T-helper 17 cell (primary cell): Measurements from ENCODE around the gene PRRC2B. TPM values are rescaled to one million over a fixed set of nuclear protein-coding genes. Genes with fewer than 3 reads are reported as not detected.
"Not testable (repeated sequence)": the region's sequence is repeated elsewhere in the genome, so short reads cannot be mapped to it uniquely, and the experiment has no call there.

Experiments
- ATAC-seq: fragments of 150-1000 bp; cut with Tn5 transposase; 2 replicates; pipeline ENCODE4 v1.10.0; 2021; ENCODE audit warnings: mild to moderate bottlenecking, moderate library complexity
- DNase-seq, 3 donors: peaks; one replicate each; pipeline versions ENCODE4 v3.0.0 to v3.0.0-alpha.2; 2020 to 2021
- H3K9me3 ChIP-seq: one replicate; pipeline ENCODE4 v1.7.0; 2013; ENCODE audit warnings: low read length, mild to moderate bottlenecking; ENCODE audit not compliant: control insufficient read depth, poor library complexity, severe bottlenecking
- H3K27ac Mint-ChIP-seq: one replicate; pipeline ENCODE4 v1.8.0; 2022; ENCODE audit warnings: mild to moderate bottlenecking, moderate library complexity, mixed read lengths
- H3K27me3 Mint-ChIP-seq: one replicate; pipeline ENCODE4 v1.8.0; 2022; ENCODE audit warnings: mixed read lengths
- H3K36me3 Mint-ChIP-seq: one replicate; pipeline ENCODE4 v1.8.0; 2022; ENCODE audit warnings: low read depth, mixed read lengths
- H3K4me1 Mint-ChIP-seq: one replicate; pipeline ENCODE4 v1.8.0; 2022; ENCODE audit warnings: mild to moderate bottlenecking, mixed read lengths
- H3K4me3 Mint-ChIP-seq: one replicate; pipeline ENCODE4 v1.8.0; 2022; ENCODE audit warnings: mild to moderate bottlenecking, moderate library complexity, mixed read lengths
- total RNA-seq, 4 donors: library from RNA in 2 of 4; stranded (reverse) in 2 of 4; gene quantifications; one replicate each; pipeline ENCODE4 v1.2.3 and lab custom pipeline; 2022 to 2026

Gene PRRC2B
- total RNA-seq, 2 donors from 2014 or later: 193 to 241 TPM

DNA sequence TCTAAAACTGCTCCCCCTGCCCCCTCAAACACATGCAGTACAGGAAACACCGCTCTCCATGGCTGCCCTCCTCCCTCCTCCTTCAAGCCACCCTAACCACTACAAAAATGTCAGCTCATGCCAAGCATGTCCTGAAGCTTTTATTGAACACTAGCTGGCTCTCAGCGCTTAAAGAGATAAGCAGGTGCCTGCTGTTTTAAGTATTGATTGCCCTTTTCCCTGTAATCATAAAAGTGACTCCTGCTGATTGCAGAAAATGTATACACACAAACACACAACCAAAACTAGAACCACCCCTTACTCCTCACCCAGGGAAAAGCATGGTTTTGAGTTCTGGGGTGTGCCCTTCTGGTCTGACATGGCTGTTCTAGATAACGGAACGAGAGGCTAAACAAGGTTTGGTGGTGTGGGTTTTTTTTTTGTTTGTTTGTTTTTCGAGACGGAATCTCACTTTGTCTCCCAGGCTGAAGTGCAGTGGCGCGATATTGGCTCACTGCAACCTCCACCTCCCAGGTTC, 140.9 kb downstream of the PRRC2B start:
- no peak overlapping the region for H3K27ac Mint-ChIP-seq
- ATAC-seq: peak; percentile 23
- H3K27me3 Mint-ChIP-seq: no peaks in the 10 kb centered on the region

DNA sequence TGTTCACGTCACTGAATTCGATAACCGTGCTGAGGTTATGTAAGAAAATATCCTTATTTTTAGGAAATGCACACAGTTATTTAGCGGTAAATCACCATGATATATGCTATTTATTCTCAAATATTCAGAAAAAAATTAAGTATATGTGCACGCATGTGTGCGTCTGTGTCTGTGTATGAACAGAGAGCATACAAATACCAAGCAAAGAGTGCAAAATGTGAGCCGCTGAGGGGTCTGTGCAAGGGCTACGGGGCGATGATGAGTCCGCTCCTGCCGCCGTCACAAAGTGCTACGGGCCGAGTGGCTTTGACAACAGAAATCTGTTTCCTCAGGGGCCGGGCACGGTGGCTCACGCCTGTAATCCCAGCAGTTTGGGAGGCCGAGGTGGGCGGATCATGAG, 144.1 kb downstream of the PRRC2B start:
- Mint-ChIP-seq H3K27me3 (no peaks in the 10 kb centered on the region), H3K4me1 (peaks cover 15% of the 10 kb centered on the region), H3K4me3 (no peak overlapping the region), H3K27ac (no peak overlapping the region), H3K36me3 (no peaks in the 10 kb centered on the region)
- ATAC-seq: no peak
- H3K9me3 ChIP-seq: no peaks in the 10 kb centered on the region
- no peak for DNase-seq

More for the DNA sequence above, 140.9 kb downstream of the PRRC2B start:
- DNase-seq: no peak
- H3K9me3 ChIP-seq: no peaks in the 10 kb centered on the region
- Mint-ChIP-seq H3K4me1 (peaks cover 11% of the 10 kb centered on the region), H3K36me3 (no peaks in the 10 kb centered on the region), H3K4me3 (peak overlapping the region; percentile 57)

DNA sequence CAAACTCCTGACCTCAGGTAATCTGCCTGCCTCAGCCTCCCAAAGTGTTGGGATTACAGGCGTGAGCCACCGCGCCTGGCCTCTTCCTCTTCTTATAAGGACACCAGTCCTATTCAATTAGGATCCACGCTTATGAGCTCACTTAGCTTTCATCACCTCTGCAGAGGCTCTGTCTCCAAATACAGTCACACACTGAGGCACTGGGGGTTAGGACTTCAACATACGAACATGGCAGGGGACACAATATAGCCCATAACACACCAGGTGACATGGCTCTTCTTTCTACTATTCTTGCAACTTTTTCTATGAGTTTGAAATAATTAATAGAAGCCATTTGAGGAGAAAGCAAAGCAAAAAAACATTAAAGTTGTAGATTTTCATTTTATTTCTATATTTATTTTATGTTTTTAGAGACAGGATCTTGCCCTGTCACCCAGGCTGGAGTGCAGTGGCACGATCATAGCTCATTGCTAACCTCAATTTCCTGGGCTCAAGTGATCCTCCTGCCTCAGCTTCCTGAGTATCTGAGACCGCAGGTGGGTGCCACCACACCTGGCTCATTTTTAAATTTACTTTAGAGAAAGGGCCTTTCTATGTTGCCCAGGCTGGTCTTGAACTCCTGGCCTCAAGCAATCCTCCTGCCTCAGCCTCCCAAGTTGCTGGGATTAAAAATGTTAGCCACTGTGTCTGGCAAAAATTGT, 145.5 kb downstream of the PRRC2B start:
- Mint-ChIP-seq H3K27ac (peak overlapping the region; percentile 84), H3K27me3 (no peaks in the 10 kb centered on the region), H3K36me3 (no peaks in the 10 kb centered on the region), H3K4me3 (peak overlapping the region; percentile 66), H3K4me1 (peaks cover 15% of the 10 kb centered on the region)
- H3K9me3 ChIP-seq: peaks cover 7% of the 10 kb centered on the region
- DNase-seq: no peak
- peak; percentile 87 for ATAC-seq

DNA sequence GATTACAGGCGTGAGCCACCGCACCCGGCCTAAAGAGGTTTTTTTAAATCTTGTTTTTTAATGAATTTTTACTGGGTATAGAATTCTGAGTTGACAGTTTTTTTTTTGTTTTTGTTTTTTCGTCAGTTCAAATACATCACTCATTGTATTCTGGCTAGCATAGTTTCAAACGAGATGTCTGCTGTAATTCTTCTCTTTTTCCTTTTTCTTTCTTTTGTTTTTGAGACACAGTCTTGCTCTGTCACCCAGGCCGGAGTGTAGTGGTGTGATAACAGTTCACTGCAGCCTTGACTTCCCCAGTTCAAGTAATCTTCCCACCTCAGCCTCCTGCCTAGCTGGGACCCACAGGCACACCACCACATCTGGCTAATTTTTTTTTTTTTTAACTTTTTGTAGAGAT, 149.3 kb downstream of the PRRC2B start:
- no peak overlapping the region for H3K27ac Mint-ChIP-seq
- peaks cover 13% of the 10 kb centered on the region for H3K27me3 Mint-ChIP-seq
- no peak overlapping the region for H3K4me3 Mint-ChIP-seq
- DNase-seq: no peak
- peaks cover 15% of the 10 kb centered on the region for H3K4me1 Mint-ChIP-seq
- ATAC-seq: no peak
- H3K36me3 Mint-ChIP-seq: peaks cover 7% of the 10 kb centered on the region
- H3K9me3 ChIP-seq: peaks cover 7% of the 10 kb centered on the region

DNA sequence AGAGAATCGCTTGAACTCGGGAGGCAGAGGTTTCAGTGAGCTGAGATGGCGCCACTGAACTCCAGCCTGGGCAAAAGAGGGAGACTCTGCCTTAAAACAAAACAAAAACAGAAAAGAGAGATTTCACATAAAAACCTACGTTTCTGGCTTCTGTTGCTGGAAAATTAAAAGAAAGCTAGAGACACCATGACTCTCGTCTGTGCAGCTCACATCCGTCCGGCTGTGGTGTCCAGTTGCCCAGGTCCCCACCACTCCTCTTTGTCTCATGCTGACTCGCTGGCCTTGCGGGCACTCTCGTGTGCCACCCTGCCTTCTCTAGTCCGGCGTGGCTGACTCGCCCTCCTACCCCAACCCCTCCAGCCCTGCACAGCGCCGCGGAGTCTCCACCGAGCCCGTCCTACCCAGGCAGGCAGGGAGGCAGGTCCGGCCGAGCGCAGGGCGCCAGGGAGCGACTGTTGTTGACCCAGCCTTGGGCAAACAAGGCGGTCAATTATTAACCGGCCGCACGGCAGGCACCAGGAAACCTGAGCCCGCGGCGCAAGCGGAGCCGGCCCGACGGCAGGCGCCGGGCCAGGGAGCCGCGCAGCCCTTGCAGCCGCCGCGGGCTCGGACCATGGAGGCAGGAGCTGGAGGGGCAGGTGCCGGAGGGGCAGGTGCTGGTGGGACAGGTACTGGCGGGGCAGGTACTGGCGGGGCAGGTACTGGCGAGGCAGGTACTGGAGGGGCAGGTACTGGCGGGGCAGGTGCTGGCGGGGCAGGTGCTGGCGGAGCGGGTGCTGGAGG, 151.3 kb downstream of the PRRC2B start, which contains the start of gene PRRT1B:
PRRT1B (plus strand) TSS at position 521 of the 783 bp plus-strand sequence; CDS start at position 614, 93 bp downstream.
- H3K27ac Mint-ChIP-seq: no peak within 1 kb of the TSS
- H3K27me3 Mint-ChIP-seq: peaks cover 33% of the 10 kb centered on the region
- peak within 1 kb of the TSS; percentile 77 for H3K4me3 Mint-ChIP-seq

DNA sequence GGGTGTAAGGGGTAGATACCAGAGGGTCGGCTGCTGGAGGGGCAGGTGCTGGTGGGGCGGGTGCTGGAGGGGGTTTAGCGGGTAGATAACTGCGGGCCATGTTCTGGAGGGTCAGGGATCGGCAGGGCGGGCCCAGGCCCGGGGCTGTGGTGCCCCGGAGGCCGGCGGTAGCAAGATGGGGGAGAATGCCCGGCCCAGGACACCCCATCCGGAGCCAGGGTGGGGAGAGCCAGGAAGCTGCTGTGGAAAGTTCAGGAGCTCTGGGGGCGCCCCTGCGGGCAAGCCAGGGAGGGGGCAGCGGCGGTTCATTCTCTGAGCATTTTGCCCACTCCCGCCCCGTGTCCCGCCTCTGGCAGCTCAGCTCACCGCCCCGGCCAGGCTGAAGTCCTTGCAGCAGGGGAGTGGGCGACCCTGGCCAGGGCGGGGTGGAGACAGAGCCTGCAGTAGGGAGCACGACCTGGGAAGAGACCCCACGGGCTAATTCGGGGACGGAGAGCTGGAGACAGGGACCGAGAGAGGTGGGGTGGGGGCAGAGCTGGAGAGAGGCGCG, 152.0 kb downstream of the PRRC2B start:
- Mint-ChIP-seq H3K4me3 (peak overlapping the region; percentile 77), H3K27me3 (peaks cover 40% of the 10 kb centered on the region), H3K27ac (no peak overlapping the region), H3K36me3 (peaks cover 13% of the 10 kb centered on the region), H3K4me1 (peaks cover 6% of the 10 kb centered on the region)
- no peak for DNase-seq
- peaks cover 7% of the 10 kb centered on the region for H3K9me3 ChIP-seq
- ATAC-seq: peak; percentile 8

More for the DNA sequence above, 151.3 kb downstream of the PRRC2B start, which contains the start of gene PRRT1B:
- ATAC-seq (no peak), DNase-seq (no peak)
- H3K36me3 Mint-ChIP-seq: peaks cover 9% of the 10 kb centered on the region
- H3K4me1 Mint-ChIP-seq: peaks cover 9% of the 10 kb centered on the region
- peaks cover 7% of the 10 kb centered on the region for H3K9me3 ChIP-seq

DNA sequence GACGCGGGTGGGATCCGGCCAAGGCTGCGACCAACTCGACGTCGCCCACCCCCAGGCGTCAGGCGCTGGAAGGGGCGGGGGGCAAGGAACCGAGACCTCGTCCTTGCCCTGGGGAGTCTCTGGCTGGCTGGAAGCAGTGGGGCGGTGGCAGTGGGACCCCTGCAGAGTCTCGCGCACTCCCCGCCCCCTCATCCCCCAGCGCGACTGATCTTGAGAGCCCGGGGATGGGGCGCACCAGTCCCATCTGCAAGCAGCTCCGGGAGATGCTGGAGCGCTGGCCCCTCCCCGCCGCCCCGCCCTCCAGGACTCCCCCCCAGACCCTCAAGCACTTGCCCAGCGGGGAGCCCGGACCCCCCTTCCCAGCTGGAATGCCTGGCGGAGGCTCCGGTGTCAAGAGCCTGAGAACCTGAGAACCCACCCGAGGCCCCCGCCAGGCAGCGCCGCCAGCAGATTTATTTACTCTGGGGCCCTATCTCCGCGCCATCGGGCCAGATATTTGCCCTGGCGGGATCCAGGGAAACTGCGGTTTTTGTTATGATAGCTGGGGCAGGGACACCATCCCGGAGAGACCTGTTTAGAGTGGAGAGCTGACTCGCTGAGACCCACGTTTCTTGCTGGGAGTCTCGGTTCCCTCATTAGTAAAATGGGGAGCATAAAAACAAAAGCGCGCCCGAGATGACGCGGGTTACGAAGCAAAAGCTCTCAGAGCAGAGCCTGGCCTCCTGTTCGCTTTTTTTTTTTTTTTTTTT, 152.6 kb downstream of the PRRC2B start:
- H3K9me3 ChIP-seq: peaks cover 7% of the 10 kb centered on the region
- H3K36me3 Mint-ChIP-seq: peaks cover 15% of the 10 kb centered on the region
- H3K4me3 Mint-ChIP-seq: peak overlapping the region; percentile 77
- no peak overlapping the region for H3K27ac Mint-ChIP-seq
- peaks cover 6% of the 10 kb centered on the region for H3K4me1 Mint-ChIP-seq
- no peak for DNase-seq
- peak; percentile 59 for ATAC-seq
- peaks cover 46% of the 10 kb centered on the region for H3K27me3 Mint-ChIP-seq

DNA sequence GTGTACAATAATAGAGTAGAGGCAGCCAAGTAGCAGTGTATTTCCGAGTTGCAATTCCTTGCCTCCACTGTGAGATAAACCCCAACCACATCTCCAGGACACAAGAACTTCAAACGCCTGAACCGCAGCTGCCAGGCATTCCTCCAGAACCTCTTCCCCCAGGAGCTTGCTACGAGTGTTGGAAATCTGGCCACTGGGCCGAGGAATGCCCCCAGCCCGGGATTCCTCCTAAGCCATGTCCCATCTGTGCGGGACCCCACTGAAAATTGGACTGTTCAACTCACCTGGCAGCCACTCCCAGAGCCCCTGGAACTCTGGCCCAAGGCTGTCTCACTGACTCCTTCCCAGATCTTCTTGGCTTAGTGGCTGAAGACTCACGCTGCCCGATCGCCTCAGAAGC, 155.3 kb downstream of the PRRC2B start:
- peaks cover 12% of the 10 kb centered on the region for H3K4me1 Mint-ChIP-seq
- ATAC-seq, H3K27ac Mint-ChIP-seq, DNase-seq, H3K9me3 ChIP-seq: not testable (repeated sequence)
- H3K4me3 Mint-ChIP-seq: peak overlapping the region; percentile 2
- H3K27me3 Mint-ChIP-seq: peaks cover 67% of the 10 kb centered on the region
- peaks cover 15% of the 10 kb centered on the region for H3K36me3 Mint-ChIP-seq

Other genes with a start within 250 kb of the PRRC2B start
- gene FAM78A, start 117.6 kb upstream of the PRRC2B start, total RNA-seq: 10 to 100 TPM; 59.5 to 60.4 TPM
- under 1 TPM in 1 of 2 donors, not detected in 1; 0.17 TPM for gene PLPP7, start 104.4 kb upstream of the PRRC2B start, total RNA-seq
- gene POMT1, start 108.8 kb downstream of the PRRC2B start, total RNA-seq: 10 to 100 TPM; 50.0 to 54.0 TPM
- gene UCK1, start 137.2 kb downstream of the PRRC2B start, total RNA-seq: 10 to 100 TPM; 16.6 to 21.4 TPM
- gene PRRT1B, start 151.4 kb downstream of the PRRC2B start, total RNA-seq: not detected